Astrocyte of the hippocampus (primary cell): Measurements from ENCODE around the gene OLFML3.
"Not testable (repeated sequence)": the region's sequence is repeated elsewhere in the genome, so short reads cannot be mapped to it uniquely, and the experiment has no call there.

Experiments used
- DNase-seq: peaks from one replicate; pipeline ENCODE4 v3.0.0; 2011; ENCODE audit warnings: low read depth, low spot score

OLFML3 gene

DNA sequence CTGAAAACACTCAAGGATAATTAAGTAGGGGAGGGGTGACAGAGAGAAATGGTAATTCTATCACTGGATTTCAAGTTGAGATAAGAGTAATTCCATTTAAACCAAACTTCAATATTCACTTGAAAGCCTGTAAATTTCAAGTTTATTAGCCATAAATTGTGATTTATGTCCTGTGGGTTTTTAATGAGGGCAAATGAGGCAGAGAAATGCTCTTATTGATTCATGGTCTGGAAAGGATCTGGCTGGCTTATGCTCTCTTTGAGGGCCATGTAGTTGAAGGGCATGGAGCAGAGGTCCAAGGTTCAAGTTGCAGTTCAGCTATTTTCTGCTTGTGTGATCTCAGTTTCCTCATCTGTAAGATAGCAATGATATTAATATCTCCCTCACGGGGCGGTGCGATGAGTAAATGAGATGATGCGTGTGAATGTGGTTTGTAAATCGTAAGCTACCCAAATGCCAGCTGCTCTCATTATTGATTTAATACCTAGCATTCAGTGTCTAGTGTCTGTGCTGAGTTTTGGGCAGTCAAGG lies 12.3 kb downstream of the OLFML3 start:
- no peak for DNase-seq

DNA sequence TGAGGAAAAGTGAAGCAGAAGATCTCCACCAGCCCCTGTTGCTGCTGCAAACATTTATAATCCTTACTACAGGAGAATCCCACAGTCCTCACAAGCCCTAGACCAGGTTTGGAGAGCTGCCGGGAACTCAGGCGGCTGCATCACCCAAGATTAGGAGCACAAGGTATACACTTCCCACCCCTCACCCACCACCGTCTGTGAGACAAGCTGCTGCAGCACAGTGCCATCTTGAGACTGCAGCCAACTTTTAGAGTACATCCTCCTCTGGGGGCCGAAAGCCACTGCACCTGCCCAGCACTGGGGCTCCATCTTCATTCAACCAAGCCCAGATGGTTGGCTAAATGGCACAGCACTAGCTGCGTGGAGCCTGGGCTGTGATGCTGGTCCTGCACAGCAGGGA lies 13.8 kb downstream of the OLFML3 start:
- no peak for DNase-seq

GRCh38 chr1:113993766-113994165 lies 14.5 kb downstream of the OLFML3 start:
- no peak for DNase-seq

- no peak for DNase-seq
Measured at GRCh38 chr1:113995382-113995781, 16.1 kb downstream of the OLFML3 start.

GRCh38 chr1:113998361-113998760 lies 19.1 kb downstream of the OLFML3 start:
- DNase-seq, result no peak

GRCh38 chr1:113999233-113999632 lies 20.0 kb downstream of the OLFML3 start:
- no peak for DNase-seq

GRCh38 chr1:113999799-114000198 lies 20.5 kb downstream of the OLFML3 start:
- DNase-seq, result no peak

GRCh38 chr1:114000406-114000805 lies 21.1 kb downstream of the OLFML3 start:
- no peak for DNase-seq

- no peak for DNase-seq
Measured at GRCh38 chr1:114002492-114003239, 23.4 kb downstream of the OLFML3 start.

DNA sequence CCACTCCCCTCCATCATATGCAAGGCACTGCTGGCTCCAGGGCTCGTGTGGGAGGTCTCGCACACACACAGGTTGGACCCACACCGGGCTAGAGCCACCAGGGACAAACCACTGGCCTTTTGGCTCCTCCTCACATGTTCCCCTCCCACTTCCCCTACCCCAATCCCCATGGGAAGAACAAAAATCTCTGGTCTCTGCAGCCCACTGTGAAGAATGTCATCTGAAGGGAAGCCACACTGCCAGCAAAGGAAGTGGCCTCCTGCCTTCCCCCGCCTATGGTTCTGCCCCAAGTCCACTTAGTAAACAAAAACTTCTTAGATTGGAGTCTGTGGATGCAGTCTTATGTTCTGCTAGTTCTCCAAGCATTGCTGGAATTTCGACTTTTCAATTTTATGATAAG lies 24.2 kb downstream of the OLFML3 start:
- no peak for DNase-seq

- not testable (repeated sequence) for DNase-seq
Measured at GRCh38 chr1:114006825-114007224, 27.6 kb downstream of the OLFML3 start.

- DNase-seq, result peak; percentile 11
Measured at GRCh38 chr1:114008480-114008941, 29.2 kb downstream of the OLFML3 start.

DNA sequence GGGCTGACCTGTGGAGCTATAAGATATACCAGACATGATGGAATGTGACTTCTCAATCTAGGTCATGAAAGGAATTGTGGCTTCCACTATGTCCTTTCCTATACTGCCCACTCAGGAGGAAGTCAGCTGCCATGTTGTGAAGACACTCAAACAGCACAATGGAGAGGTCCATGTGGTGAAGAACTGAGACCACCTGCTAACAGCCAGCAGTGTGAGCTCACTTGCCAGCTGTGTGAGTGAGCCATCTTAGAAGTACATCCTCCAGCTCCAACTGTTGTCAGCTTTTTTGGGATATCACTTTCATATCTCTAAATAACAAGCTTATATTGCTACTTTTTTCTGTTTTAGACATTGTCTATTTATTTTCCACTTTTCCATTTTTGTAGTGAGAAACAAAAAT lies 29.7 kb downstream of the OLFML3 start:
- DNase-seq, result no peak

DNA sequence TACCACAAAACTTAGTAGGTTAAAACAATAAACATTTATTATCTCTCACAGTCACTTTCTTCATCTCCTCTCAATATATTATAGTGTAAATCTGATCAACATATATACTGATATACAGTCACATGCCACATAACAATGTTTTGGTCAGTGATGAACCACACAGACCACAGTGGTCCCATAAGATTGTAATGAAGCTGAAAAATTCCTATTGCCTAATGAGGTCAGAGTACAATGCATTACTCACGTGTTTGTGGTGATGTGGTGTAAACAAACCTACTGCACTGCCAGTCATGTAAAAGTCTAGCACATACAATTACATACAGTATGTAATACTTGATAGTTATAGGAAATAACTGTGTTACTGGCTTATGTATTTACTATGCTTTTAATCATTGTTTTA lies 30.1 kb downstream of the OLFML3 start:
- DNase-seq, result peak; percentile 64

DNA sequence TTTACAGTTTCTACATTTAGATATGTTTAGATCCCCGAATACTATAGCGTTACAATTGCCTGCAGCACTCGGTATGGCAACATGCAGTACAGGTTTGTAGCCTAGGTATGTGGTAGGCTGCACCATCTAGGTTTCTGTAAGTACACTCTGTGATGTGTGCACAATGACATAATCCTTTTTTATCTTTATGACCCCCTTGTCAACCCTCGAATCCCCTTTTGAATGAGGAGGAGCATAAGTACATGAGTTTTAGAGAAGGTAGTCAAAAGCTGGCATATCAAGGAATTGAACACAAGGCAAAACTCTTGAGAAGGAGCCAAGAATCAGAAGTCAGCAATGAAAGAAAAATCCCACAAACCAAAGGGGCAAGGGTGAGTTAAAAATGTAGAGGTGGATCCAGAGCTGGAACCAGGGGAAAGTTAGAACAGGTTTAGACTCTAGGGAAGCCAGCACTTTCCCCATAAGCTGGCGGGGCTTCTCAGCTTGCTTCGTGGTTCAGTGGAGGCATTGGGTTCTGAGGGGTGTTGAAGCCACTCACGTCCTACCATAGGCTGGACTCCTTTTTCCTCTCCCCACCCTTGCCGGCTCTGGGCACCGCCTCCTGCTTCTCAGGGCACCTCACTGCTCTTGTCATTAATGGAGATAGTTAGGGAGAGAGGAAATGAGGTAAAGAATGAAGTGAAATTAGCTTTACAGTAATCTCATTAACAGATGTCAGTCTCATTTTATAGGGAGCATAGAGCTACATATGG lies 31.3 kb downstream of the OLFML3 start:
- DNase-seq, result no peak

DNA sequence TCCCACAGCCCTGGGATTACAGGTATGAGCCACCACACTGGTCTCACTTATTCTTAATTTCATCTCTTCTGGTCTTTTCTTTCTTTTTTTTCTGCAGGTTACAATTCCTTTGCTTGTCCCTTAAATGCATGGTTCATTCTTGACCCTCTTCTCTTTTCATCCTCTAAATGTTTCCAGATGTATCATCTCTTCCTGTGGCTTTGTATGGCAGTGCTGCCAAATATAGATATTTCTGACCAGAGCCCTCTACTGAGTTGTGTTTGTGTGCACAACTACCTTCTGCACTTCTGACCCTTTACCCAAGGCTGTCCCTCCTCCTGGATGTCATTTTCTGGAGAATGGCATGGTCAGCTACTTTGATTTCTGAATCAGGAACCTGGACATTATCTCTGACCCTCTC lies 32.5 kb downstream of the OLFML3 start:
- DNase-seq, result no peak

DNA sequence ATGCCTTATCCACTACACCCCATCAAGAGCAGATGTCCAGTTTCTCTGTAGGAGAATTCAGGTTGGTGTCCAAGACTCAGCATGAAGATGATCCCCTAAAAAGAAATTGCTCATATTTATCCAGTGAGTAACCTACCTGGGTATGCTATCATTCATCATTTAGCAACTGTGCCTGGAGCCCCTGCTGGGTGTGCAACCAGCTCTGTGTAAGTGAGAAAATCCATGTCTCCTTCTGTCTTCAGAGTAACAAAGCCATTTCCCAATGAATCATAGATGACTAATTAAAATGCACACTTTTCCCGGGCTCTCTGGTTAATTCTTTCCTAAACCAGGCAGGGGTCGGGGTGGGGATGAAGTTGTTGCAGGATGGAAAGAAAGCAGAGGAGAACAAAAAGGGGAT lies 35.8 kb downstream of the OLFML3 start:
- DNase-seq, result peak; percentile 25

DNA sequence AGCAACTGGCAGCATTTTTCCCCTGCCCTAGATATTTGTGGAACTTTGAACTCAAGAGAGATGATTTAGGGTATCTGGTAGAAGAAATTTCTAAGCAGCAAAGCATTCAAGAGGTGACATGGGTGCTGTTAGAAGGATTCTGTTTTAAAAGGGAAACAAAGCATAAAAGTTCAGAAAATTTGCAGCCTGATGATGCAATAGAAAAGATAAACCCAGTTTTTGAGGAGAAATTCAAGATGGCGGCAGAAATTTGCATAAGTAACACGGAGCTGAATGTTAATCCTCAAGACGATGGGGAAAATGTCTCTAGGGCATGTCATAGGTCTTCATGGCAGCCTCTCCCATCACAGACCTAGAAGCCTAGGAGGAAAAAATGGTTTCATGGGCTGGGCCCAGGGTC lies 40.5 kb downstream of the OLFML3 start:
- not testable (repeated sequence) for DNase-seq

DNA sequence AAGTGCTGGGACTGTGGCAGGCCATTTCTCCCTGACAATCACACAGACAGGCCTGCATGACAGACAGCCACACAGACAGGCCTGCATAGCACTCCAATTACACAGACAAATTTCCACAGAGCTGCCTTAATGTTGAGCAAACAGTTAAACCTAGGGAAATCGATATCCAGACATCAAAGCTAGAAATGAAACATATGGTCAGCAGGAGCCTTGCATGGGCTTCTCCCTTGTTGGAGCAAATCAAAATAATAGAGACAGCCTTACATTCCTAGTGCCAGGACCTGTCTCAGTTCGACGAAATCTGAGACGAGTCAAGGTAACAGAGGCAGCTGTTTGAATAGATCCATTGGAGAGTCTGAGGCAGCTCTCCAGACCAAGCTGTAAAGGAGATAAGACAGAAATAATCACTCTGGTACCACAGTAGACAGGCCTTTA lies 42.4 kb downstream of the OLFML3 start:
- DNase-seq, result no peak

DNA sequence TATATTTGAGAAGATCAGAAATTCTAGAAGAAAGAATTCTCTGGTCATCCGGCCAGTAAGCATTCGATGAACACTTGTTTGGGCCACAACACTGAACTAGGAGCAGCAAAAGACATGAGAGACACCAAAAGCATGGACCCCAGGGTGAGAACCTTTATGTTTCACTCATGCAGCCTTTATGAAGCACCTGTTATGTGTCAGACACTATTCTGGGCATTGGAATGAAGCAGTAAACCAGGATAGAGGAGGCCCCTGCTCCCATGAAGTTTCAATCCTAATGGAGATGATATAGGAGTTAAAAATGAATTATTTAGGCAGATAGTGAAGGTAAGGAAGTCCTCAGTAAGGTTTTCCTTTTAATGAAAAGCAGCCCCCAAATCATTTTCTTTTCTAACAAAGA lies 43.6 kb downstream of the OLFML3 start:
- DNase-seq, result no peak

DNA sequence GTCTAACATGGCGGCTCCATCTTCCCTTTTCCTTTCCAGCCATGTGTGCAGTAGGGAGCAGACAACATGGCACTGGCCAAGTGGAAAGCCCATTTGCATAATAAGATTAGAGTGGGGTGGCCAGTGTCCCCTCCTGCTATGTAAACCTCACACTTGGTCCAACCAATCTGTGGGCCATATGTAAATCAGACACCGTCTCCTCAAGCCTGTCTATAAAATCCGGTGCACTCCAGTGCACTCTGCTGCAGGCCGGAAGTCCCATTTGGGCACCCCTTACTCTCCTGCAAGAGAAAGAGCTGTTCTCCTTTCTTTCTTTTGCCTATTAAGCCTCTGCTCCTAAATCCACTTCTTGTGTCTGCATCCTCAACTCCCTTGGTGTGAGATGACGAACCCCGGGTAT lies 44.1 kb downstream of the OLFML3 start:
- DNase-seq, result no peak

DNA sequence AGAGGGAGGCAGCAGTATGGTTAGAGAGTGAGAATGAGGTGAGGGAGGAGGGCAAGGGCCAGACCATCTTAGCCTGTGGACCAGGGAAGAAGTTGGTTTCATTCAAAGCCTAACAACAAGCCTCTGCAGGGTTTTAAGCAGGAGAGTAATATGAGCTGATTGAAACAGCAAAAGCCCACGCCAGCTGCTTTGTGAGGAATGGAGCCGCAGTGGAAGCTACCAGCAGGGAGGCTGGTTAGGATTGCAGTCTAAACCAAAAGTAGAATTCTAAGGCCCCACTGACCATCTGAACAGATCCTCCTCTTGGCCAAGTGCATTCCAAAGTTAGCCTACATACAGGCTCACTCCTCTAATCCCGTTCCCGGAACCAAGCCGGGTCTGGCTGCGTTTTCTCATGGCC lies 44.8 kb downstream of the OLFML3 start:
- DNase-seq, result peak; percentile 14
